ENCODE data around the gene TRPC3.

TRPC3 gene

GRCh38 chr4:121977251-121978171 is 25.7 kb upstream of the TRPC3 start:
- no peaks in the 10 kb centered on the region for H3K4me1 ChIP-seq (ENCODE audit: control insufficient read depth in 1 of 2, insufficient read depth in 1 of 2, low read depth in 1 of 2, low read length in 1 of 2)
- no peak for TF ChIP-seq CTCF (IDR thresholded peaks at IDR 0.05)
- no peaks in the 10 kb centered on the region for H3K9me3 ChIP-seq
- no peak overlapping the region for H3K27ac ChIP-seq
- no peak overlapping the region for H3K4me3 ChIP-seq (ENCODE audit: low read depth in 1 of 2, low read length in 1 of 2)
- peaks cover 20% of the 10 kb centered on the region for H3K27me3 ChIP-seq
- no peaks in the 10 kb centered on the region for H3K36me3 ChIP-seq

GRCh38 chr4:121975784-121976183 is 23.9 kb upstream of the TRPC3 start:
- Histone ChIP-seq H3K9me3 (no peaks in the 10 kb centered on the region), H3K27ac (no peak overlapping the region), H3K4me3 (ENCODE audit: low read depth in 1 of 2, low read length in 1 of 2) (no peak overlapping the region), H3K4me1 (ENCODE audit: control insufficient read depth in 1 of 2, insufficient read depth in 1 of 2, low read depth in 1 of 2, low read length in 1 of 2) (no peaks in the 10 kb centered on the region), H3K36me3 (no peaks in the 10 kb centered on the region), H3K27me3 (peaks cover 30% of the 10 kb centered on the region)
- no peak for TF ChIP-seq CTCF (IDR thresholded peaks at IDR 0.05)

GRCh38 chr4:121973816-121974215 is 22.0 kb upstream of the TRPC3 start:
- H3K9me3 ChIP-seq: no peaks in the 10 kb centered on the region
- no peak overlapping the region for H3K4me3 ChIP-seq (ENCODE audit: low read depth in 1 of 2, low read length in 1 of 2)
- peaks cover 41% of the 10 kb centered on the region for H3K27me3 ChIP-seq
- no peaks in the 10 kb centered on the region for H3K4me1 ChIP-seq (ENCODE audit: control insufficient read depth in 1 of 2, insufficient read depth in 1 of 2, low read depth in 1 of 2, low read length in 1 of 2)
- no peak overlapping the region for H3K27ac ChIP-seq
- no peak for TF ChIP-seq CTCF (IDR thresholded peaks at IDR 0.05)
- H3K36me3 ChIP-seq: no peaks in the 10 kb centered on the region

DNA sequence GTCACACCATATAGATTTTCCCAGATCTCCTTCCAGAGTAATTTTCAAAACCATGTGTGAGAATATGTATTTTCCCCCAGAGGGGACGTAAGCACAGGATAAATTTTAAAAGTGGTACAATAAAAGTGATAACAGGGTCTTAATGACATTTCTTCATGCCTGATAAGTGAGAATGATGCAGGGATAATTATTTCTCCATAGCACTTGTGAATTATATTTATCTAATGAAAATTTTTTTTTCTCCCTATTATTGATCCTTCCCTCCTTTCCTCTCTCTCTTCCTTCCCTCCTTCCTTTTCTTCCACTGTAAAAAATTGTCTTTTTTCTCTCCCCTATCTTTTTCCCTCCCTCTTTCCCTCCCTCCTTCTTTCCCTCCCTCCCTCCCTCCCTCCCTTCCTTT is 17.0 kb upstream of the TRPC3 start:
- Histone ChIP-seq H3K27me3 (peaks cover 69% of the 10 kb centered on the region), H3K27ac (no peak overlapping the region), H3K9me3 (no peaks in the 10 kb centered on the region), H3K4me1 (ENCODE audit: control insufficient read depth in 1 of 2, insufficient read depth in 1 of 2, low read depth in 1 of 2, low read length in 1 of 2) (no peaks in the 10 kb centered on the region), H3K36me3 (no peaks in the 10 kb centered on the region), H3K4me3 (ENCODE audit: low read depth in 1 of 2, low read length in 1 of 2) (no peak overlapping the region)
- TF ChIP-seq CTCF (IDR thresholded peaks at IDR 0.05): no peak

DNA sequence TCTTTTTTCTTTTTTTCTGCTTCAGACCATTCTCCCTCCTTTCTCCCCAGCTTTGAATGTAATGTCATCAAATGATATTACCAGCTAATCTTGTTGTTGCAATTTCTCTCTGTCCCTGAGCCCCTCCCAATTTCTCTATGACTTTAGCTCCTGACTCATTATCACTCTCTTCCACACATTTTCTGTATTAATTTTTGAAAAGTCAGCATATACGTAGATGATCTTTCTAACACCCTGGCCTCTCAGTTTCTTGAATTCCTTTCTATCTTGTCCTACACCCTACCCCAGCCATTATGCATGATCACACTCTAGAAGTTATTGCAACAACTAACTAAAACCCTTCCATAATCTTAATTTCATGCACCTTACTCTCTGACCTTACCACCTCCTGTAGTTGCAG is 13.1 kb upstream of the TRPC3 start:
- Histone ChIP-seq H3K36me3 (no peaks in the 10 kb centered on the region), H3K9me3 (no peaks in the 10 kb centered on the region), H3K4me3 (ENCODE audit: low read depth in 1 of 2, low read length in 1 of 2) (no peak overlapping the region), H3K27me3 (peaks cover 63% of the 10 kb centered on the region), H3K27ac (no peak overlapping the region), H3K4me1 (ENCODE audit: control insufficient read depth in 1 of 2, insufficient read depth in 1 of 2, low read depth in 1 of 2, low read length in 1 of 2) (no peaks in the 10 kb centered on the region)
- no peak for TF ChIP-seq CTCF (IDR thresholded peaks at IDR 0.05)
